ENCODE results near the gene NTRK1.

Gene NTRK1

DNA sequence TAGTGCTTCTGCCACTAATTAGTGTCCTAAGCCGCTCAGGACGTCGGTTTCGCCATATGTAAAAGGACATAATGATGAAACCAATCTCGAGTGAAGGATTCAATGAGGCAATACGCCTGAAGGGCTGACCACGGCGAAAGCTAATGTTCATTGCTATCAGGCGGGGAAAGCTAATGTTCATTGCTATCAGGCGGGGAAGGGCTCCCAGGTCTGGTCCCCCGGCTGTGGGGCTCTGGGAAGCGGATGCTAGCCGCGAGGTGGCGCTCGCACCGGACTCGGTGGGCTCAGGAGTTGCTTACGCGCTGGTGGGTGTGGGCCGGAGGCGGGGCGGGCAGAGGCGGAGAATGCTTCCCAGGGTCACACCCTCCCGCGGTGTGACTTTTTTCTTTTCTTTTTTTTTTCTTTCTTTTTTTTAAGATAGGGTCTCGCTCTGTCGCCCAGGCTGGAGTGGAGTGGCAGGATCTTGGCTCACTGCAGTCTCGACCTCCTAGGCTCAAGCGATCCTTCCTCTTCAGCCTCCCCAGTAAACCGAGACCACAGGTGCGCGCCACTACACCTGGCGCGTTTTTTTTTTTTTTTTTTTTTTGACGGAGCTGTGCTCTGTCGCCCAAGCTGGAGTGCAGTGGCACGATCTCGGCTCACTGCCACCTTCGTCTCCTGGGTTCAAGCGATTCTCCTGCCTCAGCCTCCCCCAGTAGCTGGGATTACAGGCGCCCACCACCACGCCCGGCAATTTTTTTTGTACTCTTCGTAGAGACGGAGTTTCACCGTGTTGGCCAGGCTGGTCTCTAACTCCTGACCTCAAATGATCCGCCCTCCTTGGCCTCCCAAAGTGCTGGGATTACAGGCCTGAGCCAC lies 31.8 kb downstream of the NTRK1 start:
- TF ChIP-seq PPARA (CRISPR knock-in tag; IDR thresholded peaks at IDR 0.05; ENCODE audit: borderline replicate concordance) (no peak), SNAI2 (CRISPR knock-in tag; IDR thresholded peaks at IDR 0.05) (no peak), TOX (CRISPR knock-in tag; IDR thresholded peaks at IDR 0.05; ENCODE audit: borderline replicate concordance) (no peak), BACH2 (CRISPR knock-in tag; IDR thresholded peaks at IDR 0.05; ENCODE audit: borderline replicate concordance) (no peak), ARNTL (CRISPR knock-in tag; IDR thresholded peaks at IDR 0.05; ENCODE audit: borderline replicate concordance, low read depth) (no peak), TCF4 (CRISPR knock-in tag; IDR thresholded peaks at IDR 0.05; ENCODE audit: borderline replicate concordance) (no peak), ZNF8 (CRISPR knock-in tag; IDR thresholded peaks at IDR 0.05) (no peak), ZC3H10 (CRISPR knock-in tag; IDR thresholded peaks at IDR 0.05) (no peak), ISL1 (CRISPR knock-in tag; IDR thresholded peaks at IDR 0.05) (no peak), CSDC2 (CRISPR knock-in tag; IDR thresholded peaks at IDR 0.05) (no peak), ESRRG (CRISPR knock-in tag; IDR thresholded peaks at IDR 0.05) (no peak), RARB (CRISPR knock-in tag; IDR thresholded peaks at IDR 0.05) (no peak)
- TF ChIP-seq, protein P1, sequence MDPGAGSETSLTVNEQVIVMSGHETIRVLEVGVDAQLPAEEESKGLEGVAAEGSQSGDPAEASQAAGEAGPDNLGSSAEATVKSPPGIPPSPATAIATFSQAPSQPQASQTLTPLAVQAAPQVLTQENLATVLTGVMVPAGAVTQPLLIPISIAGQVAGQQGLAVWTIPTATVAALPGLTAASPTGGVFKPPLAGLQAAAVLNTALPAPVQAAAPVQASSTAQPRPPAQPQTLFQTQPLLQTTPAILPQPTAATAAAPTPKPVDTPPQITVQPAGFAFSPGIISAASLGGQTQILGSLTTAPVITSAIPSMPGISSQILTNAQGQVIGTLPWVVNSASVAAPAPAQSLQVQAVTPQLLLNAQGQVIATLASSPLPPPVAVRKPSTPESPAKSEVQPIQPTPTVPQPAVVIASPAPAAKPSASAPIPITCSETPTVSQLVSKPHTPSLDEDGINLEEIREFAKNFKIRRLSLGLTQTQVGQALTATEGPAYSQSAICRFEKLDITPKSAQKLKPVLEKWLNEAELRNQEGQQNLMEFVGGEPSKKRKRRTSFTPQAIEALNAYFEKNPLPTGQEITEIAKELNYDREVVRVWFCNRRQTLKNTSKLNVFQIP (CRISPR knock-in tag; IDR thresholded peaks at IDR 0.05; ENCODE audit: borderline replicate concordance, low read depth) = no peak
- TF ChIP-seq, protein P2, sequence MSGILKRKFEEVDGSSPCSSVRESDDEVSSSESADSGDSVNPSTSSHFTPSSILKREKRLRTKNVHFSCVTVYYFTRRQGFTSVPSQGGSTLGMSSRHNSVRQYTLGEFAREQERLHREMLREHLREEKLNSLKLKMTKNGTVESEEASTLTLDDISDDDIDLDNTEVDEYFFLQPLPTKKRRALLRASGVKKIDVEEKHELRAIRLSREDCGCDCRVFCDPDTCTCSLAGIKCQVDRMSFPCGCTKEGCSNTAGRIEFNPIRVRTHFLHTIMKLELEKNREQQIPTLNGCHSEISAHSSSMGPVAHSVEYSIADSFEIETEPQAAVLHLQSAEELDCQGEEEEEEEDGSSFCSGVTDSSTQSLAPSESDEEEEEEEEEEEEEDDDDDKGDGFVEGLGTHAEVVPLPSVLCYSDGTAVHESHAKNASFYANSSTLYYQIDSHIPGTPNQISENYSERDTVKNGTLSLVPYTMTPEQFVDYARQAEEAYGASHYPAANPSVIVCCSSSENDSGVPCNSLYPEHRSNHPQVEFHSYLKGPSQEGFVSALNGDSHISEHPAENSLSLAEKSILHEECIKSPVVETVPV (CRISPR knock-in tag; IDR thresholded peaks at IDR 0.05) = no peak
- TF ChIP-seq, protein P3, sequence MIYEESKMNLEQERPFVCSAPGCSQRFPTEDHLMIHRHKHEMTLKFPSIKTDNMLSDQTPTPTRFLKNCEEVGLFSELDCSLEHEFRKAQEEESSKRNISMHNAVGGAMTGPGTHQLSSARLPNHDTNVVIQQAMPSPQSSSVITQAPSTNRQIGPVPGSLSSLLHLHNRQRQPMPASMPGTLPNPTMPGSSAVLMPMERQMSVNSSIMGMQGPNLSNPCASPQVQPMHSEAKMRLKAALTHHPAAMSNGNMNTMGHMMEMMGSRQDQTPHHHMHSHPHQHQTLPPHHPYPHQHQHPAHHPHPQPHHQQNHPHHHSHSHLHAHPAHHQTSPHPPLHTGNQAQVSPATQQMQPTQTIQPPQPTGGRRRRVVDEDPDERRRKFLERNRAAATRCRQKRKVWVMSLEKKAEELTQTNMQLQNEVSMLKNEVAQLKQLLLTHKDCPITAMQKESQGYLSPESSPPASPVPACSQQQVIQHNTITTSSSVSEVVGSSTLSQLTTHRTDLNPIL (CRISPR knock-in tag; IDR thresholded peaks at IDR 0.05; ENCODE audit: low read depth) = no peak
- TF ChIP-seq, protein P4, sequence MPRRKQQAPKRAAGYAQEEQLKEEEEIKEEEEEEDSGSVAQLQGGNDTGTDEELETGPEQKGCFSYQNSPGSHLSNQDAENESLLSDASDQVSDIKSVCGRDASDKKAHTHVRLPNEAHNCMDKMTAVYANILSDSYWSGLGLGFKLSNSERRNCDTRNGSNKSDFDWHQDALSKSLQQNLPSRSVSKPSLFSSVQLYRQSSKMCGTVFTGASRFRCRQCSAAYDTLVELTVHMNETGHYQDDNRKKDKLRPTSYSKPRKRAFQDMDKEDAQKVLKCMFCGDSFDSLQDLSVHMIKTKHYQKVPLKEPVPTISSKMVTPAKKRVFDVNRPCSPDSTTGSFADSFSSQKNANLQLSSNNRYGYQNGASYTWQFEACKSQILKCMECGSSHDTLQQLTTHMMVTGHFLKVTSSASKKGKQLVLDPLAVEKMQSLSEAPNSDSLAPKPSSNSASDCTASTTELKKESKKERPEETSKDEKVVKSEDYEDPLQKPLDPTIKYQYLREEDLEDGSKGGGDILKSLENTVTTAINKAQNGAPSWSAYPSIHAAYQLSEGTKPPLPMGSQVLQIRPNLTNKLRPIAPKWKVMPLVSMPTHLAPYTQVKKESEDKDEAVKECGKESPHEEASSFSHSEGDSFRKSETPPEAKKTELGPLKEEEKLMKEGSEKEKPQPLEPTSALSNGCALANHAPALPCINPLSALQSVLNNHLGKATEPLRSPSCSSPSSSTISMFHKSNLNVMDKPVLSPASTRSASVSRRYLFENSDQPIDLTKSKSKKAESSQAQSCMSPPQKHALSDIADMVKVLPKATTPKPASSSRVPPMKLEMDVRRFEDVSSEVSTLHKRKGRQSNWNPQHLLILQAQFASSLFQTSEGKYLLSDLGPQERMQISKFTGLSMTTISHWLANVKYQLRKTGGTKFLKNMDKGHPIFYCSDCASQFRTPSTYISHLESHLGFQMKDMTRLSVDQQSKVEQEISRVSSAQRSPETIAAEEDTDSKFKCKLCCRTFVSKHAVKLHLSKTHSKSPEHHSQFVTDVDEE (CRISPR knock-in tag; IDR thresholded peaks at IDR 0.05) = no peak
- peak; percentile 79 for ATAC-seq

DNA sequence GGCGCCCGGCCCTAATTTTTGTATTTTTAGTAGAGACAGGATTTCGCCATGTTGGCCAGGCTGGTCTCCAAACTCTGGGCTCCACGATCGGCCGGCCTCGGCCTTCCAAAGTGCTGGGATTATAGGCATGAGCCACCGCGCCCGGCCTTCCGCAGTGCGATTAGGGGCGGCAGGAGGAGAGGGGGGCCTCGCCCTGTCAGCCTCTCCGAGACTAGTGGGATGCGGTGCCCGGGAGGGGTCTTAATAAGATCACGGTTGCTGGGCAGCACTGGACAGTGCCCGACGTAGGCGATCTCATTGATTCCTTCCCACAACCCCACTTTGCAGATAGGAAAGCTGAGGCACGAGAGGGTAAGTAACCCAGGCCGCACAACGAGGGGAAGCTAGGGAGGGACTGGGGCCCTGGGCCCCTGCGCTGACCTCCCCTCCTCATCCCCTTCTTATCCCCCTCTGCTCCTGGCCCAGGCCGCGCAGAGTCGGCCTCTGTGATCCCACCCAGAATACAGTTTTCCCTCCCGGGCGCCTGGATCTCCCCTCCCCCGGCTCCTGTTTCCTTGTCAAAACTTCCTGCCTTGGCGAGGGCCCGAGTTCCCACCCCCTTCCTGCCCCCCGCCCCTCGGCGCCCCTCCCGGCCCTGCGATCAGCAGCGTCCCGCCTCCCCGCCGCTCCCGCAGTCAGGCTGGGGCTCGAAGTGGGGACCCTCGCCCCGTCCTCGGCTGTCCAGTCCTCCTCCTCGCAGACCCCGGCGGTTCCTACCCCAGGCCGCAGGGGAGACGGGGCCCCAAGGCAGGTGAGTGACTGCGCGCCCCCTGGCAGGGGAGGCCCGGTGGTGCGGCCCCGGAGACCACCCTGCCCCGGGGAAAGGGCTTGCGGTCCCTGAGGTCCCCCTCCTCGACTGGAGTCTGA lies 32.6 kb downstream of the NTRK1 start, which contains the start of gene PEAR1:
PEAR1 (plus strand) TSS at position 671 of the 906 bp plus-strand sequence. CDS start 10,209 bp downstream, outside the sequence.
- no peak for TF ChIP-seq ESRRG (CRISPR knock-in tag; IDR thresholded peaks at IDR 0.05)
- TF ChIP-seq TOX (CRISPR knock-in tag; IDR thresholded peaks at IDR 0.05; ENCODE audit: borderline replicate concordance) = no peak
- TF ChIP-seq ISL1 (CRISPR knock-in tag; IDR thresholded peaks at IDR 0.05) = no peak
- TF ChIP-seq ZC3H10 (CRISPR knock-in tag; IDR thresholded peaks at IDR 0.05) = no peak
- TF ChIP-seq ZNF8 (CRISPR knock-in tag; IDR thresholded peaks at IDR 0.05) = no peak
- TF ChIP-seq OSR1 (CRISPR knock-in tag; IDR thresholded peaks at IDR 0.05) = no peak
- TF ChIP-seq, protein P3 (CRISPR knock-in tag; IDR thresholded peaks at IDR 0.05; ENCODE audit: low read depth) = no peak
- TF ChIP-seq ZFP30 (CRISPR knock-in tag; IDR thresholded peaks at IDR 0.05) = no peak
- no peak for TF ChIP-seq TCF4 (CRISPR knock-in tag; IDR thresholded peaks at IDR 0.05; ENCODE audit: borderline replicate concordance)
- TF ChIP-seq ARNTL (CRISPR knock-in tag; IDR thresholded peaks at IDR 0.05; ENCODE audit: borderline replicate concordance, low read depth) = no peak
- TF ChIP-seq, protein P5, sequence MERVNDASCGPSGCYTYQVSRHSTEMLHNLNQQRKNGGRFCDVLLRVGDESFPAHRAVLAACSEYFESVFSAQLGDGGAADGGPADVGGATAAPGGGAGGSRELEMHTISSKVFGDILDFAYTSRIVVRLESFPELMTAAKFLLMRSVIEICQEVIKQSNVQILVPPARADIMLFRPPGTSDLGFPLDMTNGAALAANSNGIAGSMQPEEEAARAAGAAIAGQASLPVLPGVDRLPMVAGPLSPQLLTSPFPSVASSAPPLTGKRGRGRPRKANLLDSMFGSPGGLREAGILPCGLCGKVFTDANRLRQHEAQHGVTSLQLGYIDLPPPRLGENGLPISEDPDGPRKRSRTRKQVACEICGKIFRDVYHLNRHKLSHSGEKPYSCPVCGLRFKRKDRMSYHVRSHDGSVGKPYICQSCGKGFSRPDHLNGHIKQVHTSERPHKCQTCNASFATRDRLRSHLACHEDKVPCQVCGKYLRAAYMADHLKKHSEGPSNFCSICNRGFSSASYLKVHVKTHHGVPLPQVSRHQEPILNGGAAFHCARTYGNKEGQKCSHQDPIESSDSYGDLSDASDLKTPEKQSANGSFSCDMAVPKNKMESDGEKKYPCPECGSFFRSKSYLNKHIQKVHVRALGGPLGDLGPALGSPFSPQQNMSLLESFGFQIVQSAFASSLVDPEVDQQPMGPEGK (CRISPR knock-in tag; IDR thresholded peaks at IDR 0.05; ENCODE audit: borderline replicate concordance) = no peak
- no peak for TF ChIP-seq GLIS3 (CRISPR knock-in tag; IDR thresholded peaks at IDR 0.05)

More for the DNA sequence above, 32.6 kb downstream of the NTRK1 start, which contains the start of gene PEAR1:
- no peak for ATAC-seq

Data from SK-N-SH treated with all-trans-retinoic acid at 6 μM for 48 hours (cell line).